Ovary (tissue), 3 donors: Measurements from ENCODE around the gene HECTD4.

Experiments
- CTCF ChIP-seq, 3 donors: fragments of 450-650 bp in 2 of 3; fragments of 200-600 bp in 1 of 3; IDR thresholded peaks; one replicate each; pipeline versions ENCODE4 v1.5.1 to v1.8.0; 2016 to 2022; ENCODE audit warnings: antibody characterized with exemption in 3 of 3, mild to moderate bottlenecking in 1 of 3
- EP300 ChIP-seq: sonication (generic); formaldehyde crosslinking; IDR thresholded peaks from one replicate; pipeline ENCODE4 v1.6.1; 2017; ENCODE audit warnings: antibody characterized with exemption
- POLR2A ChIP-seq: fragments of 450-650 bp; IDR thresholded peaks from one replicate; pipeline ENCODE4 v1.6.1; 2017; ENCODE audit warnings: antibody characterized with exemption, mild to moderate bottlenecking, moderate library complexity
- donor health status: DM: no; HTN: no; CAD: no.

- no peak for TF ChIP-seq CTCF (IDR thresholded peaks at IDR 0.05)
- TF ChIP-seq EP300: no peak
- TF ChIP-seq POLR2A: no peak
Observed at GRCh38 chr12:112166051-112167015, 215.9 kb downstream of the HECTD4 start.
